ENCODE measurements around the gene AZIN2.
A peak's percentile ranks its signal among the peaks of the same experiment; 100 is the strongest.
"Not testable (repeated sequence)": the region's sequence is repeated elsewhere in the genome, so short reads cannot be mapped to it uniquely, and the experiment has no call there.

AZIN2 gene

DNA sequence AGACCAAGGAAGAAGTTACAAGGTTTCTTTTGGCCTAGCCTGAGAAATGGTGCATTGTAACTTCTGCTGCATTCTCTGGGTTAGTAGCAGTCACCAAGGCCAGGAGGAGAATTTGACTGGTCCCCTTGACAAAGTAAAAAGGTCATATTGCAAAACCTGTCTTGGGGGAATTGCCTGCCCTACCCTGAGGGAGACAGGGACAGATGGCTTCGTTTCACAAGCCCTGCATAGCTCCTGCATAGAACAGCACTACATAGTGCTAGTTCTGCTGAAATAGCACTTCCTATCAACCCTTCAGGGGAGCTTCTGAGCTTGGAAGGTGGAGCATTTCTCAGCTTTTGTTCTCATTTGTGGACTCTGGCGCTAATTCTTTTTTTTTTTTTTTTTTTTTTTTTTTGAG is 23.9 kb upstream of the AZIN2 start:
- no peak for DNase-seq (ENCODE audit: low read depth, low spot score)

DNA sequence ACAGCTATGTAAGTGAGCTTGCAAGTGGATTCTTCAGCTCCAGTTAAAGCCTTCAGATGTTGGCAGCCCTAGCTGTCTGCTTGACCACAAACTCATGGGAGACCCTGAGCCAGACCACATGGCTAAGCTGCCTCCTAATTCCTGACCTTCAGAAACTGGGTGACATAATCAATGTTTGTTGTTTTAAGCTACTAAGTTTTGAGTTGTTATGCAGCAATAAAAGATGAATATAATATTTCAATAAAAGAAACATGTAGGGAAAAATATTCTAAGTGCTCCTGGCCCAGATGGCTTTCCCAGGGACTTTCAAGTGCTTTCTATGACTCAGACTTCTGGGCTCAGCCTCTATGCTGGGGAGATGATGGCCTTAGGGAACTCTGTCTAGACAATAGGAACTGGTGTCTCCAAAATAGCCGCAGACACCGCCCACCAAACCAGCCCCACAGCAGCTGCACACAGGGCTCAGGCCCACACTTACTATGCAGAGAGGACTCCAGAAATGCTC is 20.3 kb upstream of the AZIN2 start:
- peak; percentile 33 for DNase-seq (ENCODE audit: low read depth, low spot score)

DNA sequence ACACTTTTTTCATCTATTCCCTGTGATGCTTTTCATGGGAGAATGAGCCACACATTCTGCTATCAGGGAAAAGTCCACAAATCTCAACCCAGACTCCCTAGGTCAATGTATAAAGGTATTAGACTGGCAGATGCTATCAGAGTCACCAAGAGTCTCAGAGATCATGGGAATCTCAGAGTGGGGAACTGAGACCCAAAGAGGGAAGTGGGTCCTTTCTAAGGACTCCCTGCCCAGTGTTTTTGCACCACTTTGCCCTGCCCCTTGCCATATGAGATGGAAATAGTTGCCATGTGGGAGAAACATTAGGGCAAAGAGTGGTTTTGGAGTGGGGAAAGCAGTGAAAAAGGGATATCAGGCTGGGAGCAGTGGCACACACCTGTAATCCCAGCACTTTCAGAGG is 19.1 kb upstream of the AZIN2 start:
- DNase-seq (ENCODE audit: low read depth, low spot score), result no peak

DNA sequence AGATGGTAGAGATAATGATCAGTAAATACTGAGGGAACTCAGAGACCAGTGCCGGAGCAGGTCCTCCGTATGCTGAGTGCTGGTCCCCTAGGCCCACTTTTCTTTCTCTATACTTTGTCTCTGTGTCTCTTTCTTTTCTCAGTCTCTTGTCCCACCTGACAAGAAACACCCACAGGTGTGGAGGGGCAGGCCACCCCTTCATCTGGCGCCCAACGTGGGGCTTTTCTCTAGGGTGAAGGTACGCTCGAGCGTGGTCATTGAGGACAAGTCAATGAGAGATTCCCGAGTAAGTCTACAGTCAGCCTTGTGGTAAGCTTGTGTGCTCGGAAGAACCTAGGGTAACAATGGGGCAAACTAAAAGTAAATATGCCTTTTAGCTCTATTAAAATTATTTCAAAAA is 16.7 kb upstream of the AZIN2 start:
- not testable (repeated sequence) for DNase-seq (ENCODE audit: low read depth, low spot score)

DNA sequence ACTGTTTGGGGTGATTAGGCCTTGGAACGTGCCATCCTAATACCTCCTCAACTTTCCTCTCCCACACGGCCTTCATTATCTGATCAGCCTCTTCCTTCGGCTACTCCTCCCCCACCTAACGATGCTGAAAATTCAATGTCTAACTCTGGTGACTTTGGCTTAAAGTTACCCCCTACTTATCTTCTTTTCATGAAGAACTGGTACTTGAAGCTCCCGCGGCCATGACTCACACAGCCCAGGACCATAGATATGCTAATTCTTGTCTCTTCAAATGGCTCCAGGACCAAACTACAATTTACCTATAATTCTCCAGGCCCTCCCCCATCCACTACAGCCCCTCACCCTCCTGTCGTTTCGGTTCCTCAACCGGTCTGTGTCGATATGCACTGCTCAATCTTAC is 15.7 kb upstream of the AZIN2 start:
- DNase-seq (ENCODE audit: low read depth, low spot score), result no peak

DNA sequence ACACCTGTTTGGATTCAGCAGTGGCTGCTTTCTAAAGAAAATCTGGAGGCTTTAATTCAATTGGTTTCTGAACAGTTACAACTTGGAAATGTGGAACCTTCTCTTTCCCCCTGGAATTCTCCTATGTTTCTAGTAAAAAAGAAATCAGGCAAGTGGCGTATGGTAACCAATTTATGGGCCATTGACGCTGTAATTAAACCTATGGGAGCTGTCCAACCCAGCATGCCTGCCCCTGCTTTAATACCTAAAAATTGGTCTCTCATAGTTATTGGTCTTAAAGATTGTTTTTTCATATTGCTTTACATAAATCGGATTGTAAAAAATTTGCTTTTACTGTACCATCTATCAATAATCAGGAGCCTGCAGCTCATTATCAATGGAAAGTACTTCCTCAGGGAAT is 14.5 kb upstream of the AZIN2 start:
- DNase-seq (ENCODE audit: low read depth, low spot score), result not testable (repeated sequence)

DNA sequence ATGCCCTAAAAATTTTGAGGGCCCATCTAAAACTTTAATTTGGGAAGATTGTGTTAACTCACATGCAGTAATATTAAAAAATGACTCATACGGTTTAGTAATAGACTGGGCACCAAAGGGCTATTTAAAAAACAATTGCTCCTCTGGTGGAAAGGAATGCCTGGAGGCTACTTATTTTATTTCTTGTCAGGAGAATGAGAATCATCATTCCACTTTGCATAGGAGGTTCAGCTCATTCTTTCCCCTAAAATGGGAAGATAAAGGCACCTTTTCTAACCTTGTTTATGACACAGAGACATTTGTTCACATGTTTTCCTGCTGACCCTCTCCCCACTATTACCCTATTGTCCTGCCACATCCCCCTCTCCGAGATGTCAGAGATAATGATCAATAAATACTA is 12.8 kb upstream of the AZIN2 start:
- DNase-seq (ENCODE audit: low read depth, low spot score), result not testable (repeated sequence)

DNA sequence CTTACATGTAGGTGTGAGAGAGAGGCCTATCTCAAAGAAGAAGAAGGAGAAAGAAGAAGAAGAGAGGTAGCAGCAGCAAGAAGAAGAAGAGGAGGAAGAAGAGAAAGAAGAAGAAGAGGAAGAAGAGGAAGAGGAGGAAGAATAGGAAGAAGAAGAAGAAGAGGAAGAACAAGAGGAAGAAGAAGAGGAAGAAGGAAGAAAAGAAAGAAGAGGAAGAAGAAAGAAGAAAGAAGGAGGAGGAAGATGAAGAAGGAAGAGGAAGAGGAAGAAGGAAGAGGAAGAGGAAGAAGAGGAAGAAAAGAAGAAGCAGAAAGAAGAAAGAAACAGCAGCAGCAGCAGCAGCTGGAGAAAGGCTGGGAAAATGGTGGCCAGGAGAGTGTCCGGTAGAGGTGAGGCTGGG is 10.3 kb upstream of the AZIN2 start:
- DNase-seq (ENCODE audit: low read depth, low spot score), result no peak

DNA sequence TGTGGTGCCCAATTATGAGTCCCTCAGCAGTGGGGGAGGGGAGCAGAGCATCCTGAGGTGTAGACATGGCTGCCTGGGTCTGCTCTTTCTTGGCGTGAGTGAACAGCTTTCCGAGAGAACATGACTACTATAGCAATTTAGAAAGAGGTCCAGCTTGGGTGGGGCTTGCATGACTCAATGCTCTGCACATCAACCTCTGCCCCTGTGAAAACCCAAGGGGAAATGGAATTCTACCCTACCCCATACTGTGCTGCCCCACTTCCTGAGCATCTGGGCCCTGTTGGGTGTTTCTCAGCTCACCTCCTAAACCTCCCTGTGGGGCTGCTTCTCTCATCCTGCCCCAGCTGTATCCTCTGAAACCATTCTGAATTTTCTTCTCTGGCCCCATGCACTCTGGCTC is 8.2 kb upstream of the AZIN2 start:
- DNase-seq (ENCODE audit: low read depth, low spot score), result no peak

DNA sequence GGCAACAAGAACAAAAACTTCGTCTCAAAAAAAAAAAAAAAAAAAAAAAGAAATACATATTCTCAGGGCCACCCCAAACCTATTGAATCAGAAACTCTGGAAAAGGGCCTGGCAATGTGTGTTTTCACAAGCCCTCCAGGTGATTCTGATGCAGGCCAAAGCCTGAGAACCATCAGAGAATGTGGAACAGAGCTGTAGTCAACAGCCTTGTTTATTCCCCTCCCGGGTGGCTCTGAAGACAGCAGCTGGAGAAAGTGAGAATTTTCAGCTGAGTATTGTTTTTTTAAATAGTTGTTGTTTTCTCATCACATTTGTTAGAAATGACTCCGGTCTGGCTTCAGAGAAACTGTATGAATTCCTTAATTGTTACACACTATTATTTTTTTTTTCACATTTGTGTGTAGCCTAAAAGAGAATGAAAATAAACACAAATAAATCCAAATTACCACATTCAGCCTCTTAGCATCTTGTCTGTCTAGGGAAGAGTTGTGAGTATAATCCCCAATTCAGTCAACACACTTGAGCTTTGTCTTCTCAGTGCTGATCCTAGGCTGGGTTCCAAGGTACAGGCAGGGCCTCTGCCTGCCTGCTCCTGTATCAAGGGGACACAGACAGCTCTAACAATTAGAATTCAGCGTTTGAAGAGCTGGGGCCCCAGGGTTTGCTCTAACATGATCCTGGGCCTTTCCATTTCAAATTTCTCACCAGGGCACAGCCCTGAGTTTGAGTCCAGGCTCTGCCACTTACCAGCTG is 6.6 kb upstream of the AZIN2 start:
- no peak for DNase-seq (ENCODE audit: low read depth, low spot score)

DNA sequence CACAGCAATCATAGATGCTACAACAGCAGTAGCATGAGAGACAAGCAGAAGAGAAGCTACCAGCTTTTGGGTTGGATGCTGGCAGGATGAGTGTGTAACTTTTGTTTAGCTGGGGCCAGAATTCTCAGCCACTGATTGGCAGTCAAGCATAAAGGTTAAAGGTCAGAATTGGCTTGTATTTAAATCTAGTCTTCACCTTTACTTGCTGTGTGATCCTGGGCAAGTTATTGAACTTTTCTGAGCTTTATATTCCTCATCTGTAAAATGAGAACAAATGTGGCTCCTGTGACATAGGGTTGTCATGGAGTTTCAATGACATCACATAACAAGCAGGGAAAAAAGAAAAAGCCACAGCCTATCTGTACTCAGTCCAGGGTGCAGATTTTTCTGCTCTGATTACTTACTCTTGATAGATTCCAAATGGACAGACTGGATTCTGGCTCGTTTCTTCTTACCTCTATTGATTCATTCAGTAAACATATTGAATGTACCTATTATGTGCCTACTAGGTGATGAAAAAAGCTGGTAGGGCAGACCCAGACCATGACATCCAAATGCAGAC is 2.8 kb upstream of the AZIN2 start:
- DNase-seq (ENCODE audit: low read depth, low spot score), result no peak

DNA sequence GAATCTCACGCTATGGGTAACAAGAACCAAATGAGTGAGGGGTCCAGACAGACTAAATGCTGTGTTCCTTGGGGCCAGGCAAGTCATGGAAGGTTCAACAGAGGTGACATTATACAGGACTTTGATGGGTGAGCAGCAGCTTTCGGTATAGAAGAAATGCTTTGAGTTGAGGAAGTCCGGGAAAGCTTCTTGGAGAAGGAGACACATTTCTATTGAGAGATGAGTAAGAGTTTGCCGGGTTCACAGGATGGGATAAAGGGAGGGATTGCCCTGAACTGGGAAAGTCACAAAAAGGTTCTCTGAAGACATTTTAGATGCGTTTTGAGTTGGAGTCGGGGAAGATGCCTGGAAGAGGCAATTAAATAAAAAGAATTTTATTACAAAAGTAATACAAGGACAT is 580 bp upstream of the AZIN2 start:
- no peak for DNase-seq (ENCODE audit: low read depth, low spot score)

DNA sequence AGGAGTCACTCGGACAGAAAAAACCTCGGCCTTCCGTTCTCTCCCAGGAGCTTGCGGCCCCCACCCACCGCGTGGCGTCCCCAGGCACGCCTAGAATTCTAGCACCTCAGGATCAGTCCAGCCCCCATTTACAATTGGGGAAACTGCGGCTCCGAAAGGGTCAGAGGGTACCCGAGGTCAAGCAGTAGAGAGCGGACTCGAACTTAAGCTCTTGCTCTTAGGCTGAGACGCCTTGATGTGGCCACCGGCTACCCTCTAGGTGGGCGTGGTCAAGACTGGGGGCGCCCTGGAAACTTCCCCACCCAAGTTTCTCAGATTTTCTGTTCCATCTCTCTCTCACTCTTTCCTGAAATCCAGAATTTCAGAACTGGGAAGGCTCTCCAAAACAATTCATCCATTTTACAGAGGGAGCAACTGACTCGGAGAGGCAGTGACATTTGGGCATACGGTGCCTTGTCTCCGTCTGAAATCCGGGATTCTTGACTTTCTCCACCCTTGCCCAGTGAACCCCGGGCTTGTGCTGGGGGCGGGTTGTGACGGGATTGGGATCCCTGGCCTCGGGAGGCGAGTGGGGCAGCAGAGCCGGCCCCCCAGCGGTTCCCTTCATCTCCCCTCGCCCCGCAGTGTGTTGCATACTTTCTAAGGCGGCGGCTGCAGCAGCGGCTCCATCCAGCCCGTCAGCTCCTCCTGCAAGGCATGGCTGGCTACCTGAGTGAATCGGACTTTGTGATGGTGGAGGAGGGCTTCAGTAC is 777 bp downstream of the AZIN2 start:
- DNase-seq (ENCODE audit: low read depth, low spot score), result no peak

DNA sequence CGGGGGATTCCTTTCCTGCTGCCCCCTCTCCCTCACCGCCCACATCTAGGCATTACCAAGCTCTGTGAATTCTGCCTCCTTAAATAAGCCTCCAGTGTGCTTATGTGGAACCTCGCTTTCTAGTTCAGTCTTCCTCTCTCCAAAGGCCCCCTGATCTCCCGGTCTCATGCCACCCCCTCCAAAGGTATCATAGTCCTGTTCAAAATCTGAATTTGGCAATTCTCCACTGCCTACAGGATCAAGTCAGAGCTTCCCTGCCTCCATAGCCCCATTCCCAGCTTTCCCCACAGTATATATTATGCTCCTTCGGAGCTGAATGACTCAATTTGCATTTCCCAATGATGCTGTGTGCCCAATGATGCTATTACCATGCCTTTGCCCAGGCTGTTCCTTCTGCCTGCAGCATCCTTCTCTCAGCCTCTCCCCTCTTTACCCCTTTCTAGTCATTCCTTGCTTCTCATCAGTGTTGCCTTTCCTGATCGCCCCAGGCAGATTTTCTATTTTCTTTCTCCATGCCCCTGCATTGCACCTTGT is 1.7 kb downstream of the AZIN2 start:
- no peak for DNase-seq (ENCODE audit: low read depth, low spot score)

DNA sequence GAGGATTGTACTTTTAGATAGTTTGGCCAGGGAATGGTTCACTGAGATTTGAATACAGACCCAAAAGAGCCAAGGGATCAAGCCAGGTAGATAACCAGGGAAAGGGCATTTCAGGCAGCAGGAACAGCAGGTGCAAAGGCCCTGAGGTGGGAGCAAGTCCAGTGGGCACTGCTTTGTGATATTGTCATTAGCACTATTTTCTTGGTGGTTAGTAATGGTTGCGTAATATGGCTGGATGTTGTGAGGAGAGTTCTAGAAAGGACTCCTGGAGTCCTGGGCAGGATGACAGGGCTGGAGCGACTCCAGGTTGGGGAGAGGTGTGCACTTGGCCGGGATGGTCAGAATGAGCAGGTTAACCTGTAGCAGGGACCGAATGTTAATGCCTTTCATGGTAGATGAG is 4.4 kb downstream of the AZIN2 start:
- DNase-seq (ENCODE audit: low read depth, low spot score), result no peak

DNA sequence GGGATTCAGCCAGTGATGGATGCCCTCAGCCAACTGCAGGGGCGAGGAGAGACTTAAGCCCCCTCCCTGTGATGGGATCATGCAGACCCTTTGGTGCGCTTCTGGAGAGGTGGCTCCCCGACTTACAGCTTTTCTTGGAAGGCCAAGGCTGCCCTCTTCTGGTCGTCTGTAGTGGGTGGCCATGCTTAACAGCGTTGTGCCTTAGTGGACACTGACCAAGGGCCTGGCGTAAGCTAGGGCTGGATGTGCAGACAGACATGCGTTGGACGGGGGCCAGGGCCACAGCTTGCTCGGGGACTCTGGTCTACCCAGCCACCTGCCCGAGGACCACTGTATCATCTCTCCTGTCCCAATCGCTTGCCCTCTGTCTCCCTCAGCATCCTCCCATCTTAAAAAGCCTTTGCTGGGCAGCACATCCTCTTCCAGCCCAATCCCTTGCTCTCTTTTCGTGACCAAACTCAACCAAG is 5.5 kb downstream of the AZIN2 start:
- peak; percentile 62 for DNase-seq (ENCODE audit: low read depth, low spot score)

DNA sequence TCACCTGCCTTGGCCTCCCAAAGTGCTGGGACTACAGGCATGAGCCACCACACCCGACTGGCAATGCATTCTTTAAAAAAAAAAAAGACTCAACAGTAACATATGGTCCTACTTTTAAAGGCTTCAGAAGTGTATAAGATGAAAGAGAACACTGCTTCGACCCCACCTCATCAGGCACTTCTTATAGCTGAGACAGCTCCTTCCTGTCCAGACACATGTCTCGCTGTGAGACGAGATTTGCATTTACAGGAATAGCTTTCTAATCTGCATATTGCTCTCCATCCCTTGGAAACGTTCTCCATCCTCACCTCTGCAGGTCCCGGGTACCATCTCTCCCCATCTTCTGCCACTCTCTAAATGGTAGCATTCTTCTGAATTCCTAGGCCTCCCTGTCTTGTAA is 6.7 kb downstream of the AZIN2 start:
- DNase-seq (ENCODE audit: low read depth, low spot score), result no peak

DNA sequence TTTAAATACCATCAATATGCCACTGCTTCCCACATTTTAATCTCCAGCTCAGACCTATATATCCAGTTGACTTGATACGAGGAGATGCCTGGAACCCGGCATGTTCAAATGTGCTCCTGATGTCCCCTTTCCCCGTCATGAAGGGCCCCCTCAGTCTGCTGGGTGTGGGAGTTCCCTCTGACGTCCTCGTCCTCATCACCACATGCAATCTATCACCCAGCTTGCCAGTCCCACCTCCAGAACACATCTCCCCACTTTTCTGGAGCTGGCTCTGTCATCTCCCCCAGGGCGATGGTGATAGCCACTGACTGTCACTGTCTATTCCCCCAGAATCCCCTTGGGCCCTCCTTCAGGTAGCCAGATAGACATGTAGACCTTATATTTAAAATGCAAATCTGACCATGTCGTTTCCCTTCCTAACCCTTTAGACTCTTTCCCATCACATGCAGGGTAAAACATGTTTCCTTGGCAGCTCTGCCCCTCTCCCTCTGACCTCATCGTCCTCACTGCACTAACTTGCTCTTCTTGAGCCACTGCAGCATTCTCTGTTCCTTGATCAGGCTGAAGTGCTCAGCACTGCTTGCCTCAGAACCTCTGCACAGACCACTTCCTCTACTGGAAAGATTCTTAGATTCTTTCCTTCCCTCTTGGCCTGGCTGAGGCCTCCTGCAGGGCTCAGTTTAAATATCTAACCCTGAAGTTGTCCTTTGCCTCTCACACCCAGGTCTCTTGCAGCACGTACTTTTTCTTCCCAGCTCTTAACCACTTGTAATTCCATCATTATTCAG is 7.4 kb downstream of the AZIN2 start:
- DNase-seq (ENCODE audit: low read depth, low spot score), result no peak

DNA sequence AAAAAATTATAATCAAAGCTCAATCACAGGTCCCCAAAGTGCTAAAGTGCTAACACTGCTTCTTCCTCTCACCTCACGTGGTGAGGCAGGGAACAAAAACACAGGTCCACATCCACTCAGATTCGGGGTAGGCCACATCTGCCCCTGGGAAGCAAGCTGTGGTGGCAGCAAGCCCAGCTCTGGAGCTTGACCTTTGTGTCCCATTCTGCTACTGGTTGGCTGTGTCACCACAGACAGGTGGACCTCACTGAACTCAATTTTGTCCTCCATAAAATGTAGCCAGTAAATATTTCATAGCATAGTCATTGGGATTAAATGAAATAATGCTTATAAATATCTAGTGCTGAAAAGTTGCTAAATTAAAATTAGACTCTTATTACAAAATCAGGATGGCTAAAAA is 8.5 kb downstream of the AZIN2 start:
- DNase-seq (ENCODE audit: low read depth, low spot score), result no peak

DNA sequence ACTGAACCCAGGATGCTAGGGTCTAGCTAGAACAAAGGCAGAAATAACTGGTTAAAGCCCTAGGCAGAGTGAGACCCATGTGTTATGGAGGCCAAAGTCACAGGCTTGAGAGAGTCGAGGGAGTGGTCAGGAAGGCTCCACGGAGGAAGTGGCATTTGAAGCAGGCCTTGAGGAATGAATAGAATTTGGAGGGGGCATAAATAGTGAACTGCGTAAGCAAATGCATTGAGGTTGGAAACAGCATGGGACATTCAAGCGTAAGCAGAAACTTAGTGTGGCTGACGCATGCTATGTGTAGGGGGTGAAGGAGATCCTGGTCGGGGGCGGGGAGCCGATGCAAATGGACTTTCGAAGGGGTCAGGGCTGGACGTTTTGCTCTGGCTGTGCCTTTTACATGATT is 11.5 kb downstream of the AZIN2 start:
- DNase-seq (ENCODE audit: low read depth, low spot score), result no peak

DNA sequence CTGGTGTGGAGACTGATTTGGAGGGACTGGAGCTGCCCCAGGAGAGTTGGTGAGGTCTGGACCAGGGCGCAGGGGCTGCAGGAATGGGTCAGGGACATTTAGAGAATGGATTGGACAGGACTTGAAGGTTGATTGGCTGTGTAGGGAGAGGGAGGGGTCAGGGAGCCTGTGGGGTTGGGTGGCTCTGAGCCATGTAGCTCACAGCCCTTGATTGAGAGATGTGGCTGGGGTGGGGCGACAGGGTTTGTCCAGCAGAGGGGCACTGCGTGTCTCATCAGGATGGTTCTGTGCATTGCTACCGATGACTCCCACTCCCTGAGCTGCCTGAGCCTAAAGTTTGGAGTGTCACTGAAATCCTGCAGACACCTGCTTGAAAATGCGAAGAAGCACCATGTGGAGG is 12.1 kb downstream of the AZIN2 start:
- DNase-seq (ENCODE audit: low read depth, low spot score), result no peak

DNA sequence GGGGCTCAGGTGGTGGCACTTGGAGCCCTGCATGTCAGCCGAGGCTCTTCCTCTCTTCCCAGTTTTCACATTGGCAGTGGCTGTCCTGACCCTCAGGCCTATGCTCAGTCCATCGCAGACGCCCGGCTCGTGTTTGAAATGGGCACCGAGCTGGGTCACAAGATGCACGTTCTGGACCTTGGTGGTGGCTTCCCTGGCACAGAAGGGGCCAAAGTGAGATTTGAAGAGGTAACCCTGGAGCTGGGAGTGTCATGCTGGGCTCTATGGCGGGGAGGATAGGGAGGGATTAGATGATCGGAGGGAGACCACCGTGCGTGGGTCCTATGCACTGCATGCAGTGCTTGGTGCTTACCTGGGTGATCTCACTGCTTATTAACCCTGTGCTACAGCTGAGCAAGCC is 13.5 kb downstream of the AZIN2 start:
- no peak for DNase-seq (ENCODE audit: low read depth, low spot score)
